SU-DHL-6 (cell line): ENCODE results near the gene SMIM15.

ENCODE experiments used
- H2AFZ ChIP-seq: fragments of 200-600 bp; sonication (generic); 2 replicates; pipeline ENCODE4 v1.6.1; 2014; ENCODE audit warnings: low read depth, mild to moderate bottlenecking, moderate library complexity, mixed read lengths, antibody characterized with exemption, low read length; ENCODE audit not compliant: severe bottlenecking
- H3F3A ChIP-seq: fragments of 200-600 bp; shearing (Covaris generic); 2 replicates; pipeline ENCODE4 v1.6.0; 2016; ENCODE audit warnings: antibody characterized with exemption, mild to moderate bottlenecking; ENCODE audit not compliant: insufficient read depth
- H3K27ac ChIP-seq: fragments of 200-600 bp; sonication (generic); 2 replicates; pipeline ENCODE4 v1.5.1; 2016; ENCODE audit warnings: low read depth, mild to moderate bottlenecking, low read length, moderate library complexity, mixed read lengths
- H3K27me3 ChIP-seq: fragments of 200-600 bp; sonication (generic), shearing (Covaris generic); 2 replicates; pipeline ENCODE4 v1.6.0; 2014; ENCODE audit warnings: mild to moderate bottlenecking, low read length
- H3K36me3 ChIP-seq: fragments of 200-600 bp; sonication (generic); 2 replicates; pipeline ENCODE4 v1.6.1; 2014; ENCODE audit warnings: mild to moderate bottlenecking, low read length, mixed read lengths
- H3K4me2 ChIP-seq: fragments of 300-600, 200-600 bp; shearing (Covaris generic), sonication (generic); 2 replicates; pipeline ENCODE4 v1.6.0; 2014; ENCODE audit warnings: low read length, low read depth, mild to moderate bottlenecking; ENCODE audit not compliant: poor library complexity, severe bottlenecking
- H3K4me3 ChIP-seq: fragments of 200-600 bp; sonication (generic); 2 replicates; pipeline ENCODE4 v1.5.1; 2014; ENCODE audit warnings: antibody characterized with exemption, low read length, mild to moderate bottlenecking, mixed read lengths; ENCODE audit not compliant: insufficient read depth, poor library complexity, severe bottlenecking
- H3K79me2 ChIP-seq: fragments of 200-600 bp; sonication (generic); 2 replicates; pipeline ENCODE4 v1.6.1; 2014; ENCODE audit warnings: mild to moderate bottlenecking, low read length, moderate library complexity; ENCODE audit not compliant: insufficient read depth
- H3K9ac ChIP-seq: fragments of 200-600 bp; sonication (generic); 2 replicates; pipeline ENCODE4 v1.7.0; 2014; ENCODE audit warnings: mild to moderate bottlenecking, low read length
- H3K9me2 ChIP-seq: fragments of 200-600 bp; sonication (generic); replicated peaks from 2 replicates; pipeline ENCODE4 v1.6.1; 2014; ENCODE audit warnings: low read length; ENCODE audit not compliant: insufficient read depth
- H3K9me3 ChIP-seq: fragments of 200-600 bp; sonication (generic); 2 replicates; pipeline ENCODE4 v1.6.1; 2014; ENCODE audit warnings: low read length, mixed read lengths; ENCODE audit not compliant: insufficient read depth
- H4K20me1 ChIP-seq: fragments of 200-600 bp; sonication (generic); 2 replicates; pipeline ENCODE4 v1.6.1; 2014; ENCODE audit warnings: low read depth, mild to moderate bottlenecking, antibody characterized with exemption, low read length, moderate library complexity, mixed read lengths
- CTCF ChIP-seq: fragments of 200-600 bp; sonication (generic); IDR thresholded peaks from one replicate; pipeline ENCODE4 v1.5.1; 2017; ENCODE audit warnings: antibody characterized with exemption, mild to moderate bottlenecking, low read length, moderate library complexity; ENCODE audit not compliant: insufficient read depth, poor library complexity, severe bottlenecking
- EZH2phosphoT487 ChIP-seq: fragments of 200-600 bp; sonication (generic), shearing (Covaris generic); conservative IDR thresholded peaks from 2 replicates; pipeline ENCODE4 v1.6.1; 2018; ENCODE audit warnings: mild to moderate bottlenecking, antibody characterized with exemption, low read length, moderate library complexity, mixed read lengths

The SMIM15 gene

DNA sequence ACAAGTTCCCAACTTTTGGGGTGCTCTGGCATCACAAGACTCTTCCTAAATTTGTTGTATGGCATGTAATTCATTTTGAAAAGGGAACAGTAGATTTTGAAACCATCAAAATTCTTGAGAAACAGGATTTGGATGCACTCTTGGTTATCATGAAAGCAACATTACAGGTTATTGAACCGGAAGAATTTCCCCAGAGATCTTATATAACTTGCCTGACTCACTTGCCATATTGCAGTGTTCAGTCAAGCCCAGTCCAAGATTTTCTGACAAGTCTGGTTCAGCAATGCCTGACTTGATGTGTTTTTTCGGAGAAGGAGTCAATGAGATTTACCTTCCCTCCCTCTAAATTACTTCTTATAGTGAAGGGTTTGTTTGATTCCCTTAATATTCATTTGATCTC lies 32.0 kb downstream of the SMIM15 start:
- no peaks in the 10 kb centered on the region for H3F3A ChIP-seq
- no peak overlapping the region for H3K4me2 ChIP-seq
- no peaks in the 10 kb centered on the region for H4K20me1 ChIP-seq
- H3K27me3 ChIP-seq, result no peaks in the 10 kb centered on the region
- no peak overlapping the region for H3K4me3 ChIP-seq
- no peak overlapping the region for H3K27ac ChIP-seq
- no peak overlapping the region for H2AFZ ChIP-seq
- TF ChIP-seq EZH2phosphoT487, result no peak
- no peak for TF ChIP-seq CTCF
- no peak overlapping the region for H3K9ac ChIP-seq
- no peaks in the 10 kb centered on the region for H3K9me2 ChIP-seq
- H3K9me3 ChIP-seq, result no peaks in the 10 kb centered on the region
- no peaks in the 10 kb centered on the region for H3K79me2 ChIP-seq
- H3K36me3 ChIP-seq, result no peaks in the 10 kb centered on the region

DNA sequence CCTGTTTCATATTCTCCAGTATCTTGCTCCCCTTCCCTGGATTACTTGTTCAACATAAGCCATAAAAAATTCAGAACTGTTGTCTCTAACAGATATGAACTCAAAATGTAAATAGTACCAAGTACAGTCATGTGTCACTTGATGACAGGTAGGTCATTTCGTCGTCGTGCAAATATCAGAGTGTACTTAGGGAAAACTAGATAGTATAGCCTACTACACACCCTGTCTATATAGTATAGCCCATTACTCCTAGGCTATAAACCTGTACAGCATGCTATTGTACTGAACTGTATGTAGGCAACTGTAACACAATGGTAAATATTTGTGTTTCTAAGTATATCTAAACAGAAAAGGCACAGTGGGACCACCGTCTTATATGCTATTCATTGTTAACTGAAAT lies 39.1 kb downstream of the SMIM15 start:
- Histone ChIP-seq H3K79me2 (no peaks in the 10 kb centered on the region), H3K36me3 (no peaks in the 10 kb centered on the region; the same call in 1 of the 2 replicates), H4K20me1 (no peaks in the 10 kb centered on the region), H3F3A (no peaks in the 10 kb centered on the region), H3K4me2 (no peak overlapping the region), H3K27ac (no peak overlapping the region), H3K4me3 (no peak overlapping the region), H3K27me3 (no peaks in the 10 kb centered on the region), H2AFZ (no peak overlapping the region), H3K9ac (no peak overlapping the region), H3K9me3 (no peaks in the 10 kb centered on the region), H3K9me2 (no peaks in the 10 kb centered on the region)
- TF ChIP-seq CTCF (no peak), EZH2phosphoT487 (no peak)

- Histone ChIP-seq H3K27me3 (no peaks in the 10 kb centered on the region), H3F3A (no peaks in the 10 kb centered on the region), H2AFZ (no peak overlapping the region), H3K27ac (no peak overlapping the region), H3K79me2 (no peaks in the 10 kb centered on the region), H3K9me2 (no peaks in the 10 kb centered on the region), H3K4me3 (no peak overlapping the region), H3K36me3 (no peaks in the 10 kb centered on the region; the same call in 1 of the 2 replicates), H3K9ac (no peak overlapping the region), H3K9me3 (no peaks in the 10 kb centered on the region), H3K4me2 (no peak overlapping the region), H4K20me1 (no peaks in the 10 kb centered on the region)
- no peak for TF ChIP-seq CTCF
- no peak for TF ChIP-seq EZH2phosphoT487
Measured at GRCh38 chr5:61120534-61120933, 41.7 kb downstream of the SMIM15 start.

DNA sequence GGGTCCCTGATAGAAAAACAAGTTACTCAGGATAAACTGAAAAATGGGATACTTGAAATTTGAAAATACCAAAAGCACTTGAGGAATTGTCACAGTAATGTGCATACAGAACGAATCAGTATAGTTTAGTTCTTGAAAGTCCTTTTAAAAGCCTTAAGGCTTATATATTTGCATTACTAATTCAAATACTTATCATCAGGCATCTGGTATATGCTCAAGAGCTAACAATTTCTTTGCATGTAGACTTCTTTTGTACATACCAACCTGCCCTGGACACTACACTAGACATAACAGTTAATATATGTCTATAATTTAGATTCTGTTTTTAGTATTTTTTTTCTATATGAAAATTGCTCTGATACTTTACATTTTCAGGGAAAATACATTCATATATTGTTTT lies 43.2 kb downstream of the SMIM15 start:
- H3K27me3 ChIP-seq, result no peaks in the 10 kb centered on the region
- no peak overlapping the region for H3K4me2 ChIP-seq
- H3K79me2 ChIP-seq, result no peaks in the 10 kb centered on the region
- no peaks in the 10 kb centered on the region for H3K9me2 ChIP-seq
- H3K27ac ChIP-seq, result no peak overlapping the region
- TF ChIP-seq EZH2phosphoT487 (no peak), CTCF (no peak)
- no peak overlapping the region for H3K4me3 ChIP-seq
- no peak overlapping the region for H3K9ac ChIP-seq
- no peaks in the 10 kb centered on the region for H3F3A ChIP-seq
- no peaks in the 10 kb centered on the region; the same call in 1 of the 2 replicates for H3K36me3 ChIP-seq
- no peak overlapping the region for H2AFZ ChIP-seq
- no peaks in the 10 kb centered on the region for H3K9me3 ChIP-seq
- no peaks in the 10 kb centered on the region for H4K20me1 ChIP-seq
